Globus pallidus (tissue), 1 donor: Measurements from ENCODE around the gene YWHAQ.

Experiments used
- DNase-seq: peaks from one replicate; pipeline ENCODE4 v3.0.0-alpha.2; 2015; ENCODE audit warnings: low spot score

YWHAQ gene

DNA sequence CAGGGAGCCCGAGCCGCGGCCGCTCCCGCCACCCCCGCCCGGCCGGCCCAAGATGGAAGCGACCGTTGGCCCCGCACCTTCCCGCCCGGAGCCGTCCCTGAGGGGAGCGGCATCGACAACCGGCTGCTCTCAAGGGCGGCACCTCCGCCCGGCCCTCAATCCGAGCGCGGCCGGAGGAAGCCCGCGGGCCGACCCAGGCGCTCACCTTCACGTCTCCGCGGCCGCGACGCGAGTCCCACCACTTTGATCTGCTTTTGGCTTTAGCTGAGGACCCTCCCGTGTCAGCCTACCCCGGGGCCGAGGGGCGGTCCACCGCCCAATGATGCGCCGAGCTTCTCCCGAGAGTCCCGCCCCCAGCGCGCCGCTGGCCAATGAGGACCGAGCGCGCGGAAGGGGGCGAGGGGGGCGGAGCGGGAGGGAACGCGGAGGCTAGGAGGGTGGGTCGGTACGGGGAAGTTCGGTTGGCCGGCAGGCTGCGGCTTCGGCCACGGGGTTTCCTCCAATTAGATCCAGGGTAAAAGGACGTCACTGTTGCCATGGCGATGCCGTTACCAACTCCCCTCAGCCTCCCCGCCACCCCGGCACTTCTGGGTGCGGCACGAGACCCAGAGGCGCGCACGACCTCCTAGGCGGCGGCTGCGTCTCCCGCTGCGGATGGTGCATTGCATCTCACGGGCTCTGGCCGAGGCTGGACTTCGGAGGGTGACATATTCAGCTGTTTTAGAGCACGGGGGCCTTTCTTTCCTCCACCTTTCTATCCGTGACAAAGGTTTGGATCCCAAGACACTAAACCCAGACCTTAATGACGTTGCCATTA is at the start of gene YWHAQ:
TSS of gene YWHAQ (minus strand) at position 262 of the 817 bp plus-strand sequence. CDS start 545 bp downstream, outside the sequence.
- peak; percentile 99 for DNase-seq

DNA sequence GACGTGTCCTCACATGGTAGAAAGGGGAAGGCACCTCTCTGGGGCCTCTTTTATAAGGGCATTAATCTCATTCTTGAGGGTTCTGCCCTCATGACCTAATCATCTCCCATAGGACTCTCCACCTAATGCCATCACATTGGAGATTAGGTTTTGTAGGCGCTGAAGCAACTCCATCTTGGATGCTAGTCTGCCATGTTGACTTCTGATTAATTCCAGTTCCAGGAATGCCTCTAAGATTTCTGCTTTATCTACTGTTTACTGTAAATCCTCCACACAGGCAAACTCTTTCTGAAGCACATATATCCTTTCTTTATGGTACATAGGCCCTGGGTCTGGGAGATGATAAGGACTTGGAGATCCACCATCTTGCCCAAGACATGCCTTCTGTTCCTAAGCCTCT is 49.3 kb upstream of the YWHAQ start:
- no peak for DNase-seq

DNA sequence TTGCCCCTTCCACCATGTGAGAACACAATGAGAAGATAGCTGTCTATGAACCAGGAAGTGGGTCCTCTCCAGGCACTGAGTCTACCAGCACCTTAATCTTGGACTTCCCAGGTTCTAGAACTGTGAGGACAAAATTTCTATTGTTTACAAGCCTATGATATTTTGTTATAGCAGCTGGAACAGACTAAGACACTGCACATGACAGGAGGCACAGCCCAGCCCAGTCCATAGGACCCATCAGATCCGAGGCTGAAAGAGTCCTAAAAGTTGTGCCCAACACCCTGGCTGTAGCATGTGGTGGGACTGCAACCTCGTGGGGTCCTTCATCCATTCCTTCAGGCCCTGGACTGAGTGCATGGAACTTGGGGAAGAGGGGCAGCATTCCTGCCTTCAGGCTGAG is 48.4 kb upstream of the YWHAQ start:
- no peak for DNase-seq

DNA sequence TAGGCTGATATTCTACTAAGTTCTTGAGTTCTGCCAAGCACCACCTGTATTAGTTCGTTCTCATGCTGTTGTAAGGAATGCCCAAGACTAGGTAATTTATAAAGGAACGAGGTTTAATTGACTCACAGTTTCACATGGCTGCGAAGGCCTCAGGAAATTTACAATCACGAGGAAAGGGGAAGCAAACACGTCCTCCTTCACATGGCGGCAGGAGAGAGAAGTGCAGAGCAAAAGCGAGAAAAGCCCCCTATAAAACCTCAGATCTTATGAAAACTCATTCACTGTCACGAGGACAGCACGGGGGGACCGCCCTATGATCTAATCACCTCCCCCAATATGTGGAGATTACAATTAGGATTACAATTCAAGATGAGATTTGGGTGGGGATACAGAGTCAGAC is 47.7 kb upstream of the YWHAQ start:
- no peak for DNase-seq

DNA sequence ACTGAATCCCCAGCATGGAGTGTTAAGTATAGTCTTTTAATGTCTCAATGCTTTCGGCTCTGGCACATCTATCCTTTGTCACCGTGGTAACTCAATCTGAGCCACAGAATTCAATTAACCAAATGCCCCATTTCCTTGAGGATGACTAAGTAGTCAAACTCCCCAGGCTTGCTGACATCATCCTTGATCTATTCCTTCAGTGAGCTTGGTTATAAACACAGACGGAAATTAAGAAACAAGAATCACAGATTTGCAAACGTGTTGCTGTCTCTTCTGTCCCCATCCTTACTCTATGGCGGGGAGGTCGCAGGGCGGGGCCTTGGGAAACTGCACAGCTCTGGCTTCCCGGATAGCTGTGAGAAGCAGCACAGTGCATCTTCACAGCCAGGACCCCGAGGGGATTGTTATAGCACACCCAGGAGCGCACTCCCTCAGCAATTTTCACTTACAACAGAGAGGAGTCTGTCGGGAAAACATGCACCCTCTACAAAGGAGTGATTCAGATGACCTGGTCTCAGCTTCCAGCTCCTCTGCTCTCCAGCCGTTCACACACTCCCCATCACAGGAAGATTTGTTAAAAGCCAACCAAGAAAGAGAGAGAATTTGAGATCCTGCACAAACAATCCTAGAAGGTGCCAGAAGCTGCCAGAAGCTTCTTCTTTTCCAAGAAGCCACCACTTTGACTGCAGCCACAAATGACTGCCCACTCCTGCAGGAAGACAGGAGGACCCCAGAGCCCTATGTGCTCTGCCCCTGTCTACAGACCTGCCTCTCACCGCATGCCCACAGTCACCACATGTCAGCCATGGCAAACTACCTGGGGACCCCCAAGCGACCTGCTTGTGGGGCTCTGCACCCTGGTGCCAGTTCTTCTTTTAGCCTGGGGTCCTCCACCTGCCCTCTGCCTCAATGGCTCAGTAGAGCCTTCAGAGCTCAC is 44.9 kb upstream of the YWHAQ start:
- DNase-seq = peak; percentile 54

DNA sequence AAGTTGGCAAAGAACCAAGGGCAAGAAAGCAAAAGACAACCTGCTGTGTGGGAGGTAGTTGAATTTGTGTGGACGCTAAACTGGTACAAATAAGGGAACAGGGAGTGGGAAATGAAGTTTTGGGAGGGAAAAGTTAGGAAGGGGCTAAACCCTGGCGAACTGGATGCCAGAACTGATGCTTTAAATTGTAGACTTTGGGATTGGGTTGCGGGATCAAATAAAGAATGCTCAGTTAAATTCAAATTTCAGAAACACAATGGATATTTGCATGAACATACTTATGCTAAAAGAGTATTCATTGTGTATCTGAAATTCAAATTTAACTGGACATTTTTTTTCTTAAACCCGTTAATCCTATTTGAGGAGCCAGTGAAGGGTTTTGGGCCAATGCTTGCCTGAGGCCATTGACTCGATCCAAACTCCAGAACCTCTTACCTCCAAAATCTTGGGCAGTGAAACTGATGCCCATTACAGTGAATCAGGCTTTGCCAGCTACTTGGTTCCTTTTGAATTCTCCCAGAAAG is 44.2 kb upstream of the YWHAQ start:
- DNase-seq = no peak

DNA sequence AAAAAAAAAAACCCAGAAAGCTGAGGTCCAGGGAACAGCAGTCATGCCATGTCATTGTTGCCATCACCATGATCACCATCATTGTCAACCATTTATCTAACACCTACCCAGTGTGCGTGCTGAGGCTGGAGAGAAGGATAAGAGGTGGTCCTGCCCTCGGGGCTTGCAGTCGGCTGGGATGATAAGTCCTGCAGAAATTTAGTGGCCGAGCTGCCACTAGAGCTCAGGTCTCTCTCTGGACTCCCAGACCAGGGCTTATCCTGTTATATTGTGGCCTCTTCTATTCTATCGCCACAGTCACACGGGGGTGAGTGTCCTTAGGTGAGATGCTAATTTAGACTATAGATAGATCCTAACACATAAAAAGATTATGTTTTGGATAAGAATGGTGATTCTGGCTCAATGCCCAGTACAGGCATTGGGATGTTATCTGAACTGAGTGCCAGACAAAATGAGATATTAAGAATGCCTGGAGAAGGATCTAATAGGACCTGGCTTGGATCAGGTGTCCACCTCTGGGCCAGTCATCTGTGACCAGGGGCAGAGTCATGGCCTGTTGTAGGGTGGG is 43.2 kb upstream of the YWHAQ start:
- DNase-seq = no peak

DNA sequence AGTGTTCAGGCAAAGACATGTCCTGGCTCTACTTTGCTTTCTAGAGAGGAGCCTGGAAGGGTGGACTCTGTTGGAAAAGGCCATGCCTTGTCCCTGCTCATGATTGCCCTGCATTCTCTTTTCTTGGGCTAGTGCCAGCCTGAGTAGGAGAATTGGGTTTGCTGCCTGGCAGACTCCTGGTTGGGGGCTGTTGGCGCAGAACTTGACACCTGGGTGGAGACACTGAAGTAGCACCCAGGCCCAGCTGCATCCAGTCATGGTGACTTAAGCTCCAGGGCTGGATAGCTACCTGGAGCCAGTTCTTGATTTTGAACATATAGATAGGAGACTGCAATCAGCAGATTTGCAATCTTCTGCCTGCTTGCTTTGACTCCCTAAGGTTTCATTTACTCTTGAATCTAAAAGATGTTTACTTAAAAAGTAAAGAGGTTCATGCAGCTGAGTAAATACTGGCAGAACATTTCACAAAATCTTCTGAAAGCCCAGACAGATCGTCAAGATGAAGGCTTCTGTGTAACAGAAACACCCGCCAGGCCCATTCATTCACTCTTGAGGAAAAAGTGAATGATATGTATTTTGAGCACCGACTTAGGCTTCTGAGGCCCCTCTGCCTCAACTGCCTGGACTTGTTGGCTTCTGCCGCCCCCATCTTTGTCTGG is 38.0 kb upstream of the YWHAQ start:
- no peak for DNase-seq

DNA sequence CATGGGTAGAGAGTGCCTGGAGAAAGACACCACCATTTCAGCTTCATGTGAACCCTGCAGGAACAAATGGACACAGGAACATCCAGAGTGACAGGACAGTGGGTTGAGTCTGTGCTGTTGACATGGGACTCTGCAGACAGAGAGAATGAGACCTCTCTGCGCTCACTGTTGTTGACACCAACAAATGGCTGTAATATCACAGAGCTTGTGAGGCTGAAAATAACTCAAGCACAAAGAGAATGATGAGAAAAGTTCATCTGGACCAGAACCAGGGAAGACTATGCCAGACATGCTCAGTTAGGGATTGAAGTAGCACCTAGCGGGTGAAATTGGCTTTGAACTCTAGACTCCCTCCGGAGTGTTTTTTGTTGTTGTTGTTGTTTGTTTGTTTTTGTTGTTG is 37.0 kb upstream of the YWHAQ start:
- no peak for DNase-seq

DNA sequence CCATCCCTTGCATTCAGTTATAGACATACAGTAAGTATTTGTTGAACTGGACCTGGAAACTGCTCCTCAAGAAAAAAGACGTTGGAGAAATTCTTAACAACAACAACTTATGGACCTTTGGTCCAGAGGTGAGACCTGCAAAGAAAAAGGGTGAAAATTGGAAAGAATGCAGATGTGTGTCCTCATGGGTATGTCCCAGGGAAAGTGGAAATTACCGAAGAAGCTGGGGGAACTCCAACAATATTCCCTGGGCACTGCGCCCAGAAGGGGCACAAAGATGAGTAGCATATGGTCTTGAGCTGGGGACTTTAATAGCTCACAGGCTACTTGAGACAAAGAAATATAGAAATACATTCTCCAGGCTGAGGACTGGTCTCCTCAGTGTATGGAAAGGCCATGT is 35.5 kb upstream of the YWHAQ start:
- DNase-seq = no peak

DNA sequence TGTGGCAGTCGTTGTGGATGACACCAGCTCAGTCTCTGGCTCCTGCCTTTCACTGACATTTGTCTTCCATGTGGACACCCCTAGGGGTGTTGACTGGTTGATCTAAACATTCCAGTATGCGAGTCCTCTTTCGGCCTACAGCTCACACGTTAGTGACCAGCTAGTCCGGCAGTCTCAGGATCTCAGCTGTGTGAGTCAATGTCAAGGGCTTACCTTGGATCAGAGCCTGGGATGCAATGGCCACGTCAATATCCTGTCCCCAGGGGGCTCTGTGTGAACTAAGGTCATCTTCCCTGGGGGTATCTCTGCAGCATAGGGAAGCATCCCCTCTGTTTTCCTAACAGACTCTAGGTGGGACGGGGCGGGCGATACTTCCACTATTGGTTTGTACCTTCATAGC is 35.1 kb upstream of the YWHAQ start:
- DNase-seq = no peak

DNA sequence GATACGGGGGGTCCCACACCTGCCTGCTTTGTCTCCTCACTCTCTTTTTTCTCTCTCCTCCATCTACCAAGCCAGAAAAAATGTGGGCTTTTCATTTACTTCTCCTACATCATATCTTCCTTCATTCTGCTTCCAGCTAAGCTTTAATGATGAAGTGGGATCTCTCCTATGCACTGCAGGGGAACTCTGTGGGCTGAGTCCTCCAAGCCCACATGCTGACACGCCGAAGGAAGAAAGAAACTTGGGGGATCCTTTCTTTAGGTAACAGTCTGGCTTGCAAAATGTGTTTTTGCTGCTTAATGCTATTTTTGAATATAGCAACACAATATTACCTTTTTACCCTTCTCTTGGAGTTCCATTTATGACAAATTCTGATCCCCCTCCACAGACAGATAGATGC is 33.6 kb upstream of the YWHAQ start:
- DNase-seq = no peak

DNA sequence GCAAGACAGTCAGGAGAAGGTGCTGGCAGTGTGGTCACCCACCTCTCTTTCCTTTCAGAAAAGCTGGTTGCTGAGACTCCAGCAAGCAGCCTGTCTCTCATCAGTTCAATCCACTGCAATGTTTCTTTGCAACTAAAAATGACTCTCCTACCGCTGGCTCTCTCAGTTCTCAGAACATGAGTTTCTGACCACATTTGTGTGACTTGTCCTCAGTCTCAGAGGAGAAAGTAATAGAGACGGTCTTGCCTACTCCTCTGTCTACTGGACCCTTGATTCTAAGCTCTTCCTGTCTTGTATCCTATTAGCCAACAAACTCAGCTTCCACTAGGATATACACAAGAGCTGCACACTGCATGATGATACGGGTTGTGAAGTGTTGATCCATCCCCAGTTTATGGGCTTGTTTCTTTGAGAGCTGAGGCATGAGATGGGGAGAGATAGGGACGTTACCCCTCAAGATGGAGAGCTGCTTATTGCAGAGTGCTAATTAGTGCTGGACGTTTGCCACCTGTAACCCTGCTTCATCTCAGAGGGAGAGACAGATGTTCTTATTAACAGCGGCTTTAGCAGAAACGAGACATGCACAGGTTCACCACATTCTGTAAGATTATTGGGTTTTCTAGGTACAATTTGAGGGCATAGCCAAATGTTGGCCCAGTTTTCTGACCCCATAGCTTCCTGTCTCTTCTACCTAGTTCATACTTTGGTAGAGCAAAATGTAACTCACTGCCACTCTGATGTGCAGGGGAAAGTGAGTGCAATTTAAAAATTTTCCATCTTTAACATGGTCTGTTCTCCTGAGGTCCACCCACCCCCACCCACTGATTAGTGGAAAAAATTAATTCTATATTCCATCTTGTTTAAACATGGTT is 32.4 kb upstream of the YWHAQ start:
- DNase-seq = no peak

DNA sequence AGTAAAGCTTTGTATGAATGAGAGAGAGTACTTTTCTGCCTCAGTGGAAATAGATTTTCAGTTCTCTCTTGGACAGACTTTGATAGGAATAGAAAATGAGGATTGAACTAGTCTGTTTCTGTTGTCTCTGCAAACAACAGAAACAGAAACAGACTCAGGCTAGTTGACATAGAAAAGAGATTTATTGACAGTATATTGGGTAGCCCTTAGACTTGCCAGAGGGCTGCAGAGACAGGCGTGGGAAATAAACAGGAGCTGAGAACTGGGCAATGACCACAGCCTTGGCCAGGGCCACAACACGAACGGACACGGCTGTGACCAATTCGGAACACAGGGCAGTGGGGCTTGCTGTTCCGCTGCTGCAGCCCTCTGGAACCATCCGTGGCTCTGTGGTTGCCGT is 30.5 kb upstream of the YWHAQ start:
- no peak for DNase-seq

DNA sequence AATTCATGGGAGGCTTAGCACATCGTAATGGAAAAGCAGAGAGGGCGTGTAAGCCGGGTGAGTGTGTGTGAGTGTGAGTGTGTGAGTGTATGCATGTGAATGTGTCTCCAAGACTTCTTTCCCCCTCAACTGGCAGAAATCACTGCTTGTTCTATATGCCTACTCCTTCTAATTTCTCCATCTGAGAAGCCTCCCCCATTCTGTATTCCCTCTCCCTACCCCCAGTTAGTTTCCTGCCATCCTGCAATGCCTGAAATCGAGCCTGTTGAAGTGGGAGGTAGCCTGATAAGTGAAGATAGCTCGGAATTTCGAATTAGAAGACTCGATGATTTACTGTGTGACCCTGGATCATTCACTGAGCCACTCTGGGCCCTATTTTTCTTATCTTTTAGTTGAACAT is 30.0 kb upstream of the YWHAQ start:
- DNase-seq = no peak

DNA sequence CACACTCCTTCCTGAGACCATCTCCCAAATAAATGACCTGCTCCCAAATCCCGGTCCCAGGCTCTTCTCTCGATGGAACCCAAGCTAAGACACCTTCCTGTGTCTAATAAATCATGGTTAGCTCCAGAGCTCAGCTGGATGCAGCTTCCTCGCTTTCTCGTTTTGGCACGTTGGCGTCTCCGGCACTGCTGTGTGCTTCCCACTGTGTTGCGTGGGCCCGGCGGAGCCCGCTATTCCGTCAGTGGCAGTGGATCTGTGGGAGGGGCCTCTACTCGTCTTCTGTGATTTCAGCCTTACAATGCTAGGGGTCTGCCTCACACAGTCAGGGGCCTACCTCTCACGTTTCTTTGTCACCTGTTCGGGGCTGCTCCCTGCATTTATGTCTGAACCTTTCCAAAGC is 29.4 kb upstream of the YWHAQ start:
- no peak for DNase-seq

DNA sequence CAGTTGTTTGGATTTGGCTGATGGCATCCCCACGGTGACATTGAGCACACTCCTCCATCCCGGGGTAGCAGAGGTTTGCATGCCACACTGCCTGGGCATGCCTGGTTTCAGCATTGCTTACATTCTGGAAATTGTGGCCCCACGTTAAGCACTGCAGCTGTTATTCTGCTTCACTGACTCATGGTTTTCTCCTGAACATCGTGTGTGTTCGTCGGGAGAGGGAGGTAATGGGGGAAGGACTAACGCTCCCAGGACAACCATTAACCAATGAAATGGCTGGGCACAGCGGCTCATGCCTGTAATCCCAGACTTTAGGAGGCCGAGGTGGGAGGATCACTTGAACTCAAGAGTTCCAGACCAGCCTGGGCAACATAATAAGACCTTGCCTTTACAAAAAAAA is 28.2 kb upstream of the YWHAQ start:
- no peak for DNase-seq

DNA sequence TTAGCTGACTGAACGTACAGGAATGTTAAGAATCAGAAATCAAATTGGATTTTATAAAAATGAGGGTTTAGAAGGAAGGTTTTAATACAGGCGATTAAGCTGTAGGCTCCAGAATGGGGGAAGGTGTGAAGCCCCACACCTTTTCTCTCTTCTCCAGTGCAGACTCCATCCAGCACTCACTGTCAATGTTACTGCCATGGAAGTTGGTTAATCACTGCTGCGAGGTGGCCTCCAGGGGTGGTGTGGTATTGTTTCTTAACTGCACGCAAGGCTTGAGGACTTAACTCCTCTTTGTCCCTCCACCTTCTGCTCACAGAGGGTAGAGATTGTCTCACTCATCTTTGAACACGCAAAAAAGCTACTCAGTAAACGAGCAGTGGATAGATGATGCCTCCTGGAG is 26.9 kb upstream of the YWHAQ start:
- no peak for DNase-seq

DNA sequence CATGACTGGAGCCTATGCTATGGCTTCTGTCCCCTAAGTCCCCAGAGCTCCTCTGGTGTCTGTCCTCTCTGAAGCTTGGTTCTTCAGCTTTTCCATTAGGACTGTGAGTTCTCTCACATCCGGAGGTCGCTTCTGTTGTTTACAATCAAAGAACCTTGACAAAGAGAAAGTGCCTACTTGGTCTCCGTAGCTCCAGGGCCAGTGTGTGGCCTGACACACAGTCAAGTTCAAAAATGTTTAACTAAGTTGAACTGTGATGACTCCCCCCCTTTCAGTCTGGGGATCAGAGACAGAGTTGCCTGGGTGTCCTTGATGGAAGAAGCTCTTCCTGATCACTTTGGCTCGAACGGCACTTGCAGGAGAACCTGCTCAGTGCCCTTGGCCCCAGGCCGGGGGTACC is 26.3 kb upstream of the YWHAQ start:
- DNase-seq = no peak

DNA sequence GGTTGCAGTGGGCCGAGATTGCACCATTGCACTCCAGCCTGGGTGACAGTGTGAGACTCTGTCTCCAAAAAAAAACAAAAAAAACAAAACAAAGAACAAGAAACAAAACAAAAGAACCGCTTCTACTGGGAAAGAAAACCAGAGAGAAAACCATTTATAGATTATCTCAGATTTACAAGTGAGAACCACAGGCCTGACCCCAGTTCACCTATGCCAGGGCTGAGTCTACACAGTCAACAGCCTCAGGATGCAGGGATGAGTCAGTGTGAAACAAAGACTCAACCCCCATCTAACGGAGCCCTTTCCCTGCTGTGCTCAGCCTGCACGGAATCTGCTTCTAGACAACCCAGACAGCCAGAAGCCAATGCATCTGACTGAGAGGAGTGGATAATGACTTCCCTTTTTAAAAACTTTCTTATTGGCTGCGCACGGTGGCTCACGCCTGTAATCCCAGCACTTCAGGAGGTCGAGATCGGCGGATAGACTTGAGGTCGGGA is 25.5 kb upstream of the YWHAQ start:
- no peak for DNase-seq
